NCI-H82 treated with DMSO at 0.1 percent for 48 hours (cell line): Measurements from ENCODE around the gene SPEF1.

Experiments
- DNase-seq: peaks from one replicate; lab custom pipeline; 2025; ENCODE audit not compliant: unreplicated experiment; lab: John Stamatoyannopoulos, UW

The SPEF1 gene

DNA sequence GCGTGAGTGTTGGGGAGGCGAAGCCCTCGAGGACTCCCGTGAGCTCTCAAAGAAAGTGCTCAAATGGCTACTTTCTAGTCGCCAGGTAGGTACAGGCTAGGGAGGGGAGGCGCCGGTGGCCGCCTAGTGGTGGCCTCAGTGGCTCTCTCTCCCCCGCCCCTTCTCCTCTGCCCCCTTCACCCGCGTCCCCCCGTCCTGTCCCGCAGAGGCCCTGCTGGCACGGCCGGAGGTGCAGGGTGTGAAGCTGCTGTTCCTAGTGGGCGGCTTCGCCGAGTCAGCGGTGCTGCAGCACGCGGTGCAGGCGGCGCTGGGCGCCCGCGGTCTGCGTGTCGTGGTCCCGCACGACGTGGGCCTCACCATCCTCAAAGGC lies 30.0 kb downstream of the SPEF1 start:
- DNase-seq = no peak

GRCh38 chr20:3749689-3750531 lies 31.3 kb downstream of the SPEF1 start:
- DNase-seq = peak; percentile 33

DNA sequence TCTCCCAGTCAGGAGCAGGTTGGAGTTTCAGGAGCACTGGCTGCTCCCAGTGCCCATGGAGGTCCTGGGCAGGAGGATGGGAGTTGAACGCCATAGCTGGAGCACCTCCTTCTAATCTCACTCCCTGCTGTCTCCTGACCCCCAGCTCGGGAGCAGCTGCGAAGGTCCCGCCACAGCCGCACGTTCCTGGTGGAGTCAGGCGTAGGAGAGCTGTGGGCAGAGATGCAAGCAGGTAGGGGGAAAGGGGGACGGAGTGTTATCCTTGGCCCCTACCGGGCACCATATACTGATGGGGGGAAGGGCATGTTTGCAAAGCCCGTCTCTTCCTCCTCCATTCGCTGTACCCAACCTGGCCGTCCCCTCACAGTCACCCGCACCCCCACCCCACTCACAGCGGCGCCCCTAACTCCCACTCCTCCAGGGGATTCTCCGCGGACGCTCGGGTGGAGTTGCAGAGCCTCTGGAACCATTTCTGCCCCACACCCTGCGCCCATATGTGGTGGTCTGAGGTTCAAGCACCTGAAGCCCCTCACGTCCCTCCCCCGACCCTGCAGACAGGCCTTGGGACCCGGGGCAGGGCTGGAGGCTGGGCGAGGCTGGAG lies 32.1 kb downstream of the SPEF1 start:
- DNase-seq = no peak

DNA sequence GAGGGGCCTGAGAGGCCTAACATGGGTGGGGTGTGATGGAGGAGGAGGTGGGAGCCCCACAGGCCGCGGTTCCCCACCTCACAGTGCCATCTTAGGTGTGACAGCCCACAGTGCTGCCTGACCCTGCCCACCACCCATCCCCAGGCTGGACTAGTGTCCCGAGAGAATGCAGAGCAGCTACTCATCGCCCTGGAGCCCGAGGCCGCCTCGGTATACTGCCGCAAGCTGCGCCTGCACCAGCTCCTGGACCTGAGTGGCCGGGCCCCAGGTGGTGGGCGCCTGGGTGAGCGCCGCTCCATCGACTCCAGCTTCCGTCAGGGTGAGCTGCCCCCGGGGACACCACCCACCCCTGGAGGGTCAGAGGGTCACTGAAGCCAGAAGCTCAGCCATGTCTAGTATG lies 33.2 kb downstream of the SPEF1 start:
- DNase-seq = no peak

- DNase-seq = no peak
Measured at GRCh38 chr20:3747471-3747870, 33.8 kb downstream of the SPEF1 start.

DNA sequence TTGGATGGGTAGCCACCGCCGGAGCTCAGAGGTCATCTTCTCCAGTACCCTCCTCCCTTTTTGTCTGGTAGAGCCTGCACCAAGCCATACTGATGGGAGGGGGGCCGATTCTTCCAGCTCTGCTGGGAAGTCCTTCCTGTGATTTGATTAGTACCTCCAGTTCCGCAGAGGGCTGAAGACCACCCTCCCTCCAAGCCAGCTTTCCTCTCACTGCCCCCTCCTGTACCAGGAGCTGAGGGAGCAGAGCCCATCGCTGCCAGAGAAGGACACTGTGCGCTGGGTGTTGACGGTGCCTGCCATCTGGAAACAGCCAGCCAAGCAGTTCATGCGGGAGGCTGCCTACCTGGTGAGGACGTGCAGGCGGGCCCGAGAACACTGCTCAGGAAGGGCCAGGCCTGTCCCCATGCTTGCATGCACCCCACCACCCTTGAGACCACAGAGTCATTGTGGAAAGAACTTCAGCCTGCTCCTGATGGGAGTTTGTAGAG lies 35.5 kb downstream of the SPEF1 start:
- DNase-seq = no peak

- peak; percentile 16 for DNase-seq
Measured at GRCh38 chr20:3744806-3745685, 36.2 kb downstream of the SPEF1 start.

DNA sequence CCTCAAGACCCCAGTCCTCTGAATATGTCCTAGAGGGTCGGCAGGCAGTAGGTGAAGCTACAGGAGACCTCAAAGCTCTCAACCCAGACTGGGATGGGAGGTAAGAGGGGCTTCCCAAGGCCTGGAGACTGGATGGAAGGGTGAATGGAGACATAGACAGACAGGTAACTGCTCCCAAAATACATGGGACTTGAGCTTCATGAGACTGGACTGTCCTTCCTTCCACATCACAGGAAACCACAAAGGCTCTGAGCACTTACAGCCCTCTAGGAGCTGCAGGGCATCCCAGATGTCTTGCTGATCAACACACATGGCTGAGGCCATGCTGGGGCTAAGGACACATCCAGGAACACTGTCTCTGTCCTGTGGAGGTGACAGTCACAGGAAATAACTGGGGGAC lies 37.2 kb downstream of the SPEF1 start:
- DNase-seq = no peak

- DNase-seq = no peak
Measured at GRCh38 chr20:3743251-3743650, 38.0 kb downstream of the SPEF1 start.

DNA sequence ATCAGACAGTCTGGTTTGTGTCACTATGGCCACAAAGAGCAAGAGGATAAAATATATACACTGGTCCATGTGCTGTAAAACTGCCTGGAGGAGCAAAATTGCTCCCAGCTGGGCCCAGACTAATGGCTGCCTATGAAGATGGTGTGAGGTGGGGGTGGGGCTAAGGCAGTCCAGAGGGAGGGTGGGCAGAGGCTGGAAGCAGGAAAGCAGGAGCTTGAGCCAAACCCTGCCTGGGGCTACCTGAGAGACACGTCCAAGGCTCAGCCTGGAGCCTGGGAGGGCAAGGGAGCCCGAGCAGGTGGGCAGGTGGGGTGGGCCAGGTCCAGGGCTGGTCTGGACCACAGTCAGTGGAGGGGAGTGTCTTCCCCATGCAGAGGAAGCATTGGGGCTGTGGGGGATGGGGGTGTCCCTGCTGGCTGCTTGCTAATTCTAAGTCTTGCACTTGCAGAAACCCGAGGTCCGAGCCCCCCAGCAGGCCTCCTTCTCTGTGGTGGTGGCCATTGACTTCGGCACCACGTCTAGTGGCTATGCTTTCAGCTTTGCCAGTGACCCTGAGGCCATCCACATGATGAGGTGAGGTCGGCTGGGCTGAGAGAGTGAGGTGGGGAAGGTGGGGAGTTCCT lies 39.3 kb downstream of the SPEF1 start:
- no peak for DNase-seq

- no peak for DNase-seq
Measured at GRCh38 chr20:3740615-3741301, 40.5 kb downstream of the SPEF1 start.

GRCh38 chr20:3739926-3740451 lies 41.3 kb downstream of the SPEF1 start:
- no peak for DNase-seq

DNA sequence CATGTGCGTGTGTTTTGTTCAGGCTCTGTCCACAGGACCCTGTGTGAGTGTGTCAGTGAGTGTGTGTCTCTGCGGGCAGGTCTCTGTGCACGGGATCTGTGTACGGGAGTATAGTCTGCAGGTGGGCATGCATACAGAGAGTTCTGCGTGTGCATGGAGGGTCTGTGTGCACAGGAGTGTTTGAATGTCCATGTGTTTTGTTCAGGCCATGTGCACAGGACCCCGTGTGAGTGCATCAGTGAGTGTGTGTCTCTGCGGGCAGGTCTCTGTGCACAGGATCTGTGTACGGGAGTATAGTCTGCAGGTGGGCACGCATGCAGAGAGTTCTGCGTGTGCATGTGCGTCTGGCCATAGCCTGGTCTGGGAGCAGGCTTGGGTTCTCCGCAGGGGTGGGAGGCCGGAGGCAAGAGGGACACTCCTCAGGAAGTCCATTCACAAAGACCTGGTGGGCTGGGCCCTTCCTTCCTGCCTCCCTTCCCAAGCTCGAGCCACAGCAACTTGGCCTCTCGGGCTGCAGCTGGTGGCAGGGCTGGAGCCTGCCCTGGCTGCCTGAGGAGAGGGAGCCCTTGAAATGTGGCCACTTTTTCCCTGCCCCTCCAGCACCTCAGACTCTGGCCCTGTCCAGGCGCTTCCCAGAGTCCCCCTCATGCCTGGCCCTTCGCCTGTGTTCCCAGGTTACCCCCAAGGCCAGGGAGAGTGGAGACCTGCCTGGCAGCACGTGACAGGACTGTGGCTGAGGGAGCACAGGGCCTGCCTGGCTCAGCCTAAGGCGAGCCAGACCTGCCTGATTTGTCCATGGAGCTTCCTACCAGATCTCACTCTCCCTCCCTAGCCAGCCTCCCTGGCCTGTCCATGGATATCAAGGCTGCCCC lies 42.0 kb downstream of the SPEF1 start:
- no peak for DNase-seq

DNA sequence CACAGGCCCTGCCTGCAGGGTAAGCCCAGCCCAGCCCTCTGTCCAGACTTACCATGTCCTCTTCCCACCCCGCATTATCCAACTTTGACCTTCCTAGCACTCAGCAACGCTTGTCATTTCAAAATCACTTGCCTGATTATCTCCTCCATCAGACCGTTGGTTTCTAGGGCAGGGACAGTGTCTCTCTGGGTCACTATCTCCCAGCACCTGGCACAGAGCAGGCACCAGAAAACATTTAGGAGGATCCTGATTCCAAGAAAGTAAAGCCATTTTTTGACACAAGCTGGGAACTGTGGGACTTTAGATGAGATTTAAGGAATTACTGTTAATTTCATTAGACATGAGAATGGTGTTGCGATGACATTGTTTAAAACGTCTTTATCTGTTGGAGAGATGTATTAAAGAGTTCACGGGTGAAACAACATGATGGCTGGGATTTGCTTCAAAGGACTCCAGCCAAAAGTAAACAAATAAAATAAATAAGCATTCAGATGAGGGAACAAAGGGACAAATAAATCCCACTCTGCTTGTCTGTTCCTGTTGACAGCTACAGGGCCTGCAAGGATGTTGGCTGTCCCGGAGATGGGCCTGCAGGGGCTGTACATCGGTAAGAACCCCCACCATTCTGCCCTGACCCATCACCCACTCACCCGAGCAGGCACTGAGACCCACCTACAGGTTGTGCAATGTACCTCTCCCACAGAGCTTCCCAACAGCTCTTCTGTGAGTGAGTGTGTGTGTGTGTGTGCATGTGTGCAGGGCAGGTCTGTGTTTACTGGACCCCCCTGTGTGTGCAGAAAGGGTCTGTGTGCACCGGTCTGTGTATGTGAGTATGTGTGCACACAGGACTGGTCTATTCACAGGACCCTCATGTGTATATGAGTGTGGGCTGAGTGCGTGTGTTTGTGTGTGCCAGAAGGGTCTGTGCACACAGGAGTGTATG lies 42.9 kb downstream of the SPEF1 start:
- DNase-seq = no peak

GRCh38 chr20:3735768-3736167 lies 45.5 kb downstream of the SPEF1 start:
- DNase-seq = no peak

DNA sequence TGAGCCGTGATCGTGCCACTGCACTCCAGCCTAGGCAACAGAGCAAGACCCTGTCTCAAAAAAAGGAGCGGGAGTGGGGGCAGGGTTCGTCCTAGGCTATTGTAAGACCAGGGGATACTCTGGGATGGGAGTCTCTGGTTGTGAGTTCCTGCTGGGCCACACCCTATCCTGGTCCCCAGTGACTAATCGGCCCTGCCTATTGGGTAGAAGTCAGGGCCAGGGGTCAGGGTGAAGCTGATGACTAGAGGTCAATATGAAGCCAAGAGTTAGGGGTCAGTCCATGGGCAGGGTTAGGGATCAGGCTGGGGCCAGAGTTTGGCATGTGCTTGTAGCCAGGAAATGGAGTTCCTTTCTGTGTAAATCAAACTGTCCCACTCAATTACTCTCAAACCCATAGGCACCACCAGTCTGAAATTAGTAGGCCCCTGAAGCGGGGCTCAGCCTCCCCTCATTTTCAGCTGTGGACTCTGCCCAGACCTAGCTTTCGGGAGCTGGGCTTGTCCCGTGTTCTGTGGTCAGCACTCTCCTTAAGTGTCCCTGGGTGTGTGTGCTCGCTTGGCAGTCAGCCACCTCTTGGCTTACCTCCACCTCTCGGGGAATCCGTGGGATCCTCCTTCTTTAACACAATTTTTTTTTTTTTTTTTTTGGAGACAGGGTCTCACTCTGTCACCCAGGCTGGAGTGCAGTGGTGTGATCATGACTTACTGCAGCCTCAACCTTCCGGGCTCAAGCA lies 47.0 kb downstream of the SPEF1 start:
- no peak for DNase-seq

- DNase-seq = no peak
Measured at GRCh38 chr20:3733119-3733995, 47.9 kb downstream of the SPEF1 start.
